ENCODE results near the gene RAB11FIP4.

Gene RAB11FIP4

GRCh38 chr17:31387438-31387837 lies 4.0 kb upstream of the RAB11FIP4 start:
- no peak for DNase-seq (ENCODE audit: low read depth)

GRCh38 chr17:31388351-31388750 lies 3.1 kb upstream of the RAB11FIP4 start:
- DNase-seq (ENCODE audit: low read depth) = no peak

- no peak for DNase-seq (ENCODE audit: low read depth)
Observed at GRCh38 chr17:31388770-31389656, 2.5 kb upstream of the RAB11FIP4 start.

- no peak for DNase-seq (ENCODE audit: low read depth)
Observed at GRCh38 chr17:31389657-31390381, 1.7 kb upstream of the RAB11FIP4 start.

GRCh38 chr17:31390426-31390747 lies 1.1 kb upstream of the RAB11FIP4 start:
- no peak for DNase-seq (ENCODE audit: low read depth)

GRCh38 chr17:31390748-31391495 lies 553 bp upstream of the RAB11FIP4 start:
- no peak for DNase-seq (ENCODE audit: low read depth)

- no peak for DNase-seq (ENCODE audit: low read depth)
Observed at GRCh38 chr17:31392002-31392855, 754 bp downstream of the RAB11FIP4 start.

- no peak for DNase-seq (ENCODE audit: low read depth)
Observed at GRCh38 chr17:31392856-31393748, 1.6 kb downstream of the RAB11FIP4 start.

- DNase-seq (ENCODE audit: low read depth) = no peak
Observed at GRCh38 chr17:31393749-31394146, 2.3 kb downstream of the RAB11FIP4 start.

- peak; percentile 61 for DNase-seq (ENCODE audit: low read depth)
Observed at GRCh38 chr17:31394544-31394943, 3.1 kb downstream of the RAB11FIP4 start.

- DNase-seq (ENCODE audit: low read depth) = no peak
Observed at GRCh38 chr17:31397256-31397939, 5.9 kb downstream of the RAB11FIP4 start.

- DNase-seq (ENCODE audit: low read depth) = no peak
Observed at GRCh38 chr17:31398381-31399311, 7.2 kb downstream of the RAB11FIP4 start.

GRCh38 chr17:31400481-31400950 lies 9.0 kb downstream of the RAB11FIP4 start:
- DNase-seq (ENCODE audit: low read depth) = no peak

- DNase-seq (ENCODE audit: low read depth) = no peak
Observed at GRCh38 chr17:31401456-31402254, 10.2 kb downstream of the RAB11FIP4 start.

- DNase-seq (ENCODE audit: low read depth) = no peak
Observed at GRCh38 chr17:31404028-31404949, 12.8 kb downstream of the RAB11FIP4 start.

- DNase-seq (ENCODE audit: low read depth) = no peak
Observed at GRCh38 chr17:31405890-31406371, 14.5 kb downstream of the RAB11FIP4 start.

GRCh38 chr17:31408586-31408985 lies 17.1 kb downstream of the RAB11FIP4 start:
- no peak for DNase-seq (ENCODE audit: low read depth)
